Upper lobe of left lung (tissue), 4 donors: ENCODE data around the gene TOPBP1.

Source experiments
- CTCF ChIP-seq, 6 experiments: fragments of 450-650 bp in 4 of 6; fragments of 200-600 bp in 2 of 6; sonication (generic) in 2 of 6; IDR thresholded peaks; one replicate each; pipeline ENCODE4 v1.5.1; 2016 to 2019; ENCODE audit warnings: antibody characterized with exemption in 6 of 6
- POLR2A ChIP-seq, 4 donors: fragments of 450-650 bp; IDR thresholded peaks; one replicate each; pipeline ENCODE4 v1.5.1; 2016 to 2017; ENCODE audit warnings: antibody characterized with exemption in 4 of 4, mild to moderate bottlenecking in 2 of 4

- TF ChIP-seq POLR2A (IDR thresholded peaks at IDR 0.05) (no peak), CTCF (IDR thresholded peaks at IDR 0.05) (no peak)
These were observed 34.0 kb downstream of the TOPBP1 start for GRCh38 chr3:133627789-133628188.
